B cell (primary cell): ENCODE data around the gene USP6NL. TPM values are rescaled to one million over a fixed set of nuclear protein-coding genes. Genes with fewer than 3 reads are reported as not detected.

Source experiments
- ATAC-seq: fragments of 200-7000 bp; cut with Tn5 transposase; one replicate; pipeline ENCODE4 v1.10.0; 2021; ENCODE audit warnings: low read depth, mild to moderate bottlenecking, moderate number of reproducible peaks, moderate library complexity
- CTCF ChIA-PET: fragments of 350-600 bp; sonication (Branson Sonifier 250); formaldehyde crosslinking; loops from one replicate; lab custom pipeline; 2021; ENCODE audit warnings: antibody characterized with exemption, inconsistent platforms; lab: Charles Lee
- POLR2A ChIA-PET: fragments of 350-600 bp; sonication (Branson Sonifier 250); formaldehyde crosslinking; loops from one replicate; lab custom pipeline; 2021; ENCODE audit warnings: antibody characterized with exemption; lab: Charles Lee
- DNase-seq: peaks from one replicate; pipeline ENCODE4 v3.0.0; 2013
- H2AFZ ChIP-seq: 2 replicates; pipeline ENCODE4 v1.6.1; 2012; ENCODE audit warnings: mild to moderate bottlenecking, low read depth, low read length; ENCODE audit not compliant: insufficient read depth, poor library complexity, severe bottlenecking
- H3K27ac ChIP-seq, 2 donors: 1 replicate in 1 of 2; 2 replicates in 1 of 2; pipeline ENCODE4 v1.5.1; 2012 to 2013; ENCODE audit warnings: low read length in 2 of 2, mild to moderate bottlenecking in 2 of 2, moderate library complexity in 1 of 2
- H3K27me3 ChIP-seq, 4 experiments: fragments of 200-600 bp in 1 of 4; sonication (generic) in 1 of 4; replicated peaks in 1 of 4; 1 replicate in 2 of 4; 2 replicates in 2 of 4; pipeline versions ENCODE4 v1.6.1 to v1.7.0; 2013 to 2016; ENCODE audit warnings: low read length in 3 of 4, mild to moderate bottlenecking in 2 of 4, mixed read lengths in 1 of 4, moderate library complexity in 1 of 4; ENCODE audit not compliant: insufficient read depth in 4 of 4, control insufficient read depth in 3 of 4; ENCODE audit errors: control extremely low read depth in 1 of 4
- H3K36me3 ChIP-seq, 2 experiments: replicated peaks in 1 of 2; 1 replicate in 1 of 2; 2 replicates in 1 of 2; pipeline versions ENCODE4 v1.6.1 to v1.7.1; 2013; ENCODE audit warnings: low read length in 1 of 2; ENCODE audit not compliant: insufficient read depth in 2 of 2, control insufficient read depth in 1 of 2; ENCODE audit errors: control extremely low read depth in 1 of 2, extremely low read depth in 1 of 2
- H3K4me1 ChIP-seq, 2 donors: fragments of 200-600 bp in 1 of 2; sonication (generic) in 1 of 2; 1 replicate in 1 of 2; 2 replicates in 1 of 2; pipeline versions ENCODE4 v1.5.1 to v1.6.1; 2013 to 2017; ENCODE audit warnings: low read length in 2 of 2; ENCODE audit not compliant: control insufficient read depth in 2 of 2, insufficient read depth in 2 of 2
- H3K4me2 ChIP-seq: replicated peaks from 2 replicates; pipeline ENCODE3; 2012; ENCODE audit warnings: mild to moderate bottlenecking, low read depth, low read length; ENCODE audit not compliant: poor library complexity, severe bottlenecking
- H3K4me3 ChIP-seq, 5 experiments: fragments of 200-600 bp in 1 of 5; sonication (generic) in 1 of 5; 1 replicate in 3 of 5; 2 replicates in 2 of 5; pipeline versions ENCODE4 v1.5.1 to v1.7.0; 2011 to 2016; ENCODE audit warnings: low read length in 4 of 5, mild to moderate bottlenecking in 4 of 5, low read depth in 2 of 5, control low read depth in 1 of 5, moderate library complexity in 1 of 5; ENCODE audit not compliant: insufficient read depth in 1 of 5; ENCODE audit errors: control extremely low read depth in 1 of 5, extremely low read depth in 1 of 5
- H3K79me2 ChIP-seq: fragments of 200-600 bp; sonication (generic); one replicate; pipeline ENCODE4 v1.6.0; 2016; ENCODE audit warnings: low read length; ENCODE audit not compliant: control insufficient read depth, insufficient read depth
- H3K9ac ChIP-seq: fragments of 200-600 bp; sonication (generic); 2 replicates; pipeline ENCODE4 v1.6.1; 2017; ENCODE audit warnings: mild to moderate bottlenecking, low read length, moderate library complexity
- H3K9me3 ChIP-seq, 3 donors: one replicate each; pipeline versions ENCODE4 v1.6.1 to v1.7.1; 2013; ENCODE audit warnings: low read length in 2 of 3; ENCODE audit not compliant: control insufficient read depth in 2 of 3, insufficient read depth in 1 of 3; ENCODE audit errors: control extremely low read depth in 1 of 3
- H4K20me1 ChIP-seq: 2 replicates; pipeline ENCODE4 v1.6.0; 2012; ENCODE audit warnings: mild to moderate bottlenecking, low read length; ENCODE audit not compliant: insufficient read depth, control insufficient read depth, poor library complexity, severe bottlenecking
- H3K27ac Mint-ChIP-seq: one replicate; pipeline ENCODE4 v1.8.0; 2021; ENCODE audit warnings: mixed read lengths
- H3K27me3 Mint-ChIP-seq: one replicate; pipeline ENCODE4 v1.8.0; 2021; ENCODE audit warnings: mixed read lengths
- H3K4me1 Mint-ChIP-seq: one replicate; pipeline ENCODE4 v1.8.0; 2021; ENCODE audit warnings: mixed read lengths
- H3K4me3 Mint-ChIP-seq: one replicate; pipeline ENCODE4 v1.8.0; 2021; ENCODE audit warnings: mixed read lengths
- H3K9me3 Mint-ChIP-seq: one replicate; pipeline ENCODE4 v1.8.0; 2022; ENCODE audit warnings: mixed read lengths; ENCODE audit not compliant: insufficient read depth
- CTCF ChIP-seq: fragments of 200-600 bp; IDR thresholded peaks from one replicate; pipeline ENCODE4 v1.8.0; 2022; ENCODE audit warnings: antibody characterized with exemption, mild to moderate bottlenecking
- EZH2 ChIP-seq: IDR thresholded peaks from 2 replicates; pipeline ENCODE4 v1.6.1; 2012; ENCODE audit warnings: borderline replicate concordance, low read depth, mild to moderate bottlenecking, moderate library complexity, low read length; ENCODE audit not compliant: insufficient read depth, poor library complexity, severe bottlenecking
- WGBS: methylation state at CpG from one replicate; pipeline ENCODE4 v1.1.5; 2013; ENCODE audit warnings: missing lambda C conversion rate; ENCODE audit not compliant: insufficient coverage; 5-methylcytosine and 5-hydroxymethylcytosine counted together
- intact Hi-C: fragments of 100-400 bp; cut with micrococcal nuclease; formaldehyde crosslinking; loops from one replicate; pipeline ENCODE4 v1.10.0; 2022
- polyA plus RNA-seq: library from polyadenylated mRNA; depleted of rRNA; stranded (reverse); fragments of >200 nt; gene quantifications from 2 replicates; pipeline ENCODE4 v1.2.3, GENCODE V29; 2012
- total RNA-seq, 2 donors: library from RNA; stranded (reverse); fragments of 120-200 nt in 1 of 2; gene quantifications; 1 replicate in 1 of 2; 2 replicates in 1 of 2; pipeline versions ENCODE4 v1.2.3 to v1.2.4, GENCODE V29; 2013 to 2022

USP6NL gene
- total and polyA plus RNA-seq, 2 donors (not counting 1 experiment from before 2014, with no cell fraction given), result 27.0 to 61.5 TPM

GRCh38 chr10:11425676-11426075, 185.8 kb downstream of the USP6NL start:
- Mint-ChIP-seq H3K27ac (no peak overlapping the region), H3K27me3 (no peaks in the 10 kb centered on the region), H3K4me3 (no peak overlapping the region), H3K9me3 (peaks cover 7% of the 10 kb centered on the region), H3K4me1 (no peaks in the 10 kb centered on the region)
- CTCF ChIA-PET, result no interaction called here
- no peak overlapping the region for H3K9ac ChIP-seq
- H3K36me3 ChIP-seq, result no peaks in the 10 kb centered on the region
- no peaks in the 10 kb centered on the region for H4K20me1 ChIP-seq
- no peak for TF ChIP-seq CTCF
- no peak for TF ChIP-seq EZH2
- intact Hi-C loops, result no loop called here
- no peaks in the 10 kb centered on the region for H3K79me2 ChIP-seq
- WGBS, result 11% methylated on average over 1 of the region's 2 CpGs
- ATAC-seq (no peak), DNase-seq (no peak)
- POLR2A ChIA-PET, result no interaction called here
- H3K27me3 ChIP-seq, result no peaks in the 10 kb centered on the region
- peaks cover 1 to 12% (median 11%) of the 10 kb centered on the region in 3 donors for H3K9me3 ChIP-seq
- H3K4me1 ChIP-seq, result no peaks in the 10 kb centered on the region
- H3K27ac ChIP-seq, result no peak overlapping the region
- no peak overlapping the region for H3K4me3 ChIP-seq
- H3K4me2 ChIP-seq, result no peak overlapping the region
- H2AFZ ChIP-seq, result no peak overlapping the region

GRCh38 chr10:11425296-11425610, 186.2 kb downstream of the USP6NL start:
- H3K4me1 ChIP-seq, result no peaks in the 10 kb centered on the region
- no peaks in the 10 kb centered on the region for H4K20me1 ChIP-seq
- H3K79me2 ChIP-seq, result no peaks in the 10 kb centered on the region
- Mint-ChIP-seq H3K4me1 (no peaks in the 10 kb centered on the region), H3K9me3 (peaks cover 8% of the 10 kb centered on the region), H3K27me3 (no peaks in the 10 kb centered on the region), H3K4me3 (no peak overlapping the region), H3K27ac (no peak overlapping the region)
- H3K4me2 ChIP-seq, result no peak overlapping the region
- no peak overlapping the region for H3K4me3 ChIP-seq
- no peak for TF ChIP-seq EZH2
- TF ChIP-seq CTCF, result no peak
- WGBS, result 25% methylated on average over 1 of the region's 3 CpGs
- DNase-seq, result no peak
- peaks cover 1 to 12% (median 11%) of the 10 kb centered on the region in 3 donors for H3K9me3 ChIP-seq
- no peak overlapping the region for H3K9ac ChIP-seq
- POLR2A ChIA-PET, result no interaction called here
- H3K27ac ChIP-seq, result no peak overlapping the region
- intact Hi-C loops, result no loop called here
- no peak overlapping the region for H2AFZ ChIP-seq
- no peak for ATAC-seq
- no peaks in the 10 kb centered on the region for H3K36me3 ChIP-seq
- CTCF ChIA-PET, result no interaction called here
- no peaks in the 10 kb centered on the region for H3K27me3 ChIP-seq
